ENCODE results near the gene CHPF. TPM values are rescaled to one million over a fixed set of nuclear protein-coding genes. Genes with fewer than 3 reads are reported as not detected.

The CHPF gene
- total and polyA plus RNA-seq, 2 donors (not counting 1 experiment from before 2014, with no cell fraction given) = 35.8 to 58.8 TPM

DNA sequence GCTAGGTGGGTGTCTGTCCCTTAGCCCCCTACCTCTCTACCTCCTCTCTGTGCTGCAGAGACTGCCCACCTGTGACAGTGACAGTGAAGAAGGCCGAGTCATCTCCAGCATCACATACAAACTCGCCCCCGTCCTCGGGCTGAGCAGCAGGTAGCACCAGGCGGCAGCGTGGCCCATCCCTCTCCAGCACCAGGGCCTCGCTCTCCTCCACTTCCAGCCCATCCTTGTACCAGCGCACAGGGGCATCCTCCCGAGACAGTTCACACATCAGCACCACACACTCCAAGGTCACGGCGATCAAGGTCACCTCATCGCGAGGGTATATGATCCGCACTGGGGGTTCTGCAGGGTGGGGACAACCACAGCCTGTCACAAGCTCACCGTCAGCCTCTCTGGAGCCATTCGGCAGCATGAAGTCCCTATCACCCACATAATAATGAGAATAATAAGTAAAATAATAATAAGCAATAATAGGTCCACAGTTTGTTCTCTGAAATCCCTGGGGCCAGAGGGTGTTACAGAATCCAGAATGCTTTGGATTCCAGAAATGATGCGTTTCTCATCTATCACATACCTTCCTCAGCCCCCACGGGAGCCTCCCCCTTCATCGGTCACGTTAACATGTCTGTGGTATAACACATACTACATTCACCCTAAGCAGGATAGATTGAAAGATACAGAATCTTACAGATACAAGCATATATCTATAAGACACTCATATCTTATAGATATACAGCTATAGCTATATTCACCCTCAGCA, 15.7 kb upstream of the CHPF start:
- DNase-seq (ENCODE audit: low read depth in 2 of 2) = no peak

DNA sequence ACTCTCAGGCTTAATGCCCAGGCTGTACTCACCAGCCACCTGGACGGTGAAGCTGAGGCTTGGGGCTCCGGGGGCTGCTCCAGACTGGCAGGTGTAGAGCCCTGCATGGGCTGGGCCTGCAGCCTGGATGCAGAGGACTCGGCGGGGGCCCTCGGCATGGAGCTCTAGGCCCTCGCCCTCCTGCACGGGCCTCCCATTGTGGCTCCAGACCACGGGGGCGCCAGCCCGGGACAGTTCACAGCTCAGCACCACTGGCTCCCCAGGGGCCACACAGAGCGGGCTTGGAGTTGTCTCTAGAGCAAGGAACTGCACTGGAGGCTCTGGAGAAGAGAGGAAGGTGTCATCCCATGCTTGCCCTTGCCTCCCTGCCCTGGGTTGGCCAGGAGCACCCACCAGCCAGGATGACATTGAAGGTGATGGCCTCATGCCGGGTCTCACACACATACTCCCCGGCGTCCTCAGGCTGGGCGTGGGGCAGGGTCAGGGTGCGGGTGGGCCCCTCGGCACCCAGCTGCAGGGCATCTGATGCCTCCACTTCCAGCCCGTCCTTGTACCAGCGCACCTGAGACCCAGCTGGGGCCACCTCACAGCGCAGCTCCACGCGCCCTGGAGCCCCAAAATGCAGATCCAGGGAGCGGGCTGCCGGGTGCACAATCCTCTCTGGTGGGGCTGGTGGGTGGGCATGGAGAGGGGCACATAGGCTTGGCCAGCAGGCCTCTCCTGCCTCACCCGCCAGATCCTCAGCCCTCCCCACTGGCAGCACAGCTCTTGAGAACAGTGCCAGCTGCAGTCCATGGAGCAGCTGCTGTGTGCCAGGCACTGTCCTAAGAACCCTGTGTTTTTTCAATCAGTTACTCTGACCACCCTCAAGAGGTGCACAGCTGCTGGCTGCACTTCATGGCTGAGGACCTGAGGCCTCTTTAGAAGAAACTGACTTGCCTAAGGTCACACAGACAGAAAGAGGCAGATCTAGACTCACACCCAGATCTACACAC, 14.5 kb upstream of the CHPF start:
- Histone ChIP-seq H3K9me3 (ENCODE audit: control insufficient read depth, insufficient read depth, low read depth, low read length) (no peaks in the 10 kb centered on the region), H4K20me1 (ENCODE audit: control insufficient read depth, extremely low read depth, insufficient read depth, low read length) (no peaks in the 10 kb centered on the region), H3K27me3 (ENCODE audit: control insufficient read depth, insufficient read depth, low read length) (no peaks in the 10 kb centered on the region), H3K4me1 (ENCODE audit: control insufficient read depth, extremely low read depth, insufficient read depth, low read length) (no peaks in the 10 kb centered on the region), H3K79me2 (ENCODE audit: control insufficient read depth, insufficient read depth, low read length) (no peaks in the 10 kb centered on the region), H3K27ac (ENCODE audit: insufficient read depth, low read length) (no peak overlapping the region), H3K4me3 (replicated peaks in 1 of 4; ENCODE audit: control extremely low read depth in 1 of 4, insufficient read depth in 1 of 4, low read depth in 3 of 4, low read length in 4 of 4) (no peak overlapping the region), H3K36me3 (ENCODE audit: control insufficient read depth, insufficient read depth, low read length) (no peaks in the 10 kb centered on the region), H3K9ac (ENCODE audit: insufficient read depth, low read length) (no peak overlapping the region), H3K4me2 (ENCODE audit: extremely low read depth, insufficient read depth, low read length) (no peak overlapping the region), H2AFZ (ENCODE audit: low read length) (no peak overlapping the region)
- TF ChIP-seq EZH2 (IDR thresholded peaks at IDR 0.05; ENCODE audit: low read length, missing control alignments) = no peak
- TF ChIP-seq, protein P1, sequence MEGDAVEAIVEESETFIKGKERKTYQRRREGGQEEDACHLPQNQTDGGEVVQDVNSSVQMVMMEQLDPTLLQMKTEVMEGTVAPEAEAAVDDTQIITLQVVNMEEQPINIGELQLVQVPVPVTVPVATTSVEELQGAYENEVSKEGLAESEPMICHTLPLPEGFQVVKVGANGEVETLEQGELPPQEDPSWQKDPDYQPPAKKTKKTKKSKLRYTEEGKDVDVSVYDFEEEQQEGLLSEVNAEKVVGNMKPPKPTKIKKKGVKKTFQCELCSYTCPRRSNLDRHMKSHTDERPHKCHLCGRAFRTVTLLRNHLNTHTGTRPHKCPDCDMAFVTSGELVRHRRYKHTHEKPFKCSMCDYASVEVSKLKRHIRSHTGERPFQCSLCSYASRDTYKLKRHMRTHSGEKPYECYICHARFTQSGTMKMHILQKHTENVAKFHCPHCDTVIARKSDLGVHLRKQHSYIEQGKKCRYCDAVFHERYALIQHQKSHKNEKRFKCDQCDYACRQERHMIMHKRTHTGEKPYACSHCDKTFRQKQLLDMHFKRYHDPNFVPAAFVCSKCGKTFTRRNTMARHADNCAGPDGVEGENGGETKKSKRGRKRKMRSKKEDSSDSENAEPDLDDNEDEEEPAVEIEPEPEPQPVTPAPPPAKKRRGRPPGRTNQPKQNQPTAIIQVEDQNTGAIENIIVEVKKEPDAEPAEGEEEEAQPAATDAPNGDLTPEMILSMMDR (conservative IDR thresholded peaks at IDR 0.05 in 1 of 2, IDR thresholded peaks at IDR 0.05 in 1 of 2; ENCODE audit: low read depth in 1 of 2, low read length in 2 of 2) = no peak
- no peak for DNase-seq (ENCODE audit: low read depth in 2 of 2)

More for the DNA sequence above, 15.7 kb upstream of the CHPF start:
- Histone ChIP-seq H3K9me3 (ENCODE audit: control insufficient read depth, insufficient read depth, low read depth, low read length) (no peaks in the 10 kb centered on the region), H3K4me2 (ENCODE audit: extremely low read depth, insufficient read depth, low read length) (no peak overlapping the region), H3K9ac (ENCODE audit: insufficient read depth, low read length) (no peak overlapping the region), H3K27me3 (ENCODE audit: control insufficient read depth, insufficient read depth, low read length) (no peaks in the 10 kb centered on the region), H4K20me1 (ENCODE audit: control insufficient read depth, extremely low read depth, insufficient read depth, low read length) (no peaks in the 10 kb centered on the region), H3K79me2 (ENCODE audit: control insufficient read depth, insufficient read depth, low read length) (no peaks in the 10 kb centered on the region), H3K4me3 (replicated peaks in 1 of 4; ENCODE audit: control extremely low read depth in 1 of 4, insufficient read depth in 1 of 4, low read depth in 3 of 4, low read length in 4 of 4) (no peak overlapping the region), H3K4me1 (ENCODE audit: control insufficient read depth, extremely low read depth, insufficient read depth, low read length) (no peaks in the 10 kb centered on the region), H2AFZ (ENCODE audit: low read length) (no peak overlapping the region), H3K27ac (ENCODE audit: insufficient read depth, low read length) (no peak overlapping the region), H3K36me3 (ENCODE audit: control insufficient read depth, insufficient read depth, low read length) (no peaks in the 10 kb centered on the region)
- TF ChIP-seq, protein P1 (conservative IDR thresholded peaks at IDR 0.05 in 1 of 2, IDR thresholded peaks at IDR 0.05 in 1 of 2; ENCODE audit: low read depth in 1 of 2, low read length in 2 of 2) = no peak
- TF ChIP-seq EZH2 (IDR thresholded peaks at IDR 0.05; ENCODE audit: low read length, missing control alignments) = no peak

DNA sequence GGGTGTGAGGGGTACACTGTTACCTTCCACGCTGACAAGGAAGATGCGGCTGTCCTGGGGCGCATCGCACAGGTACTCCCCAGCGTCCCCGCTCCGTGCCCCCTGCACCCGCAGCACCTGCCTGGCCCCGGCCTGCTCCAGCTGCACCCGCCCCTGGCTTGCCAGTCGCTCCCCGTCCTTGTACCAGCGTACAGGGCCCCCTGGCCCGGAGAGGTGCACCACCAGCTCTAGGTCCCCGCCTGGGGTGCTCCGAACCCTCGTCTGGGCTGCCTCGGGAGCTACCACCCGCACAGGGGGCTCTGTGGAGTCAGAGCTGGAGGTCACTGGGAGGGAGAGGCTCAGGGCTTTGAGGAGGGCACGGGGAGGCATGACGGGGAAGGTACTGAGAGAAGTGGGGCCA, 13.7 kb upstream of the CHPF start:
- H3K4me2 ChIP-seq (ENCODE audit: extremely low read depth, insufficient read depth, low read length) = no peak overlapping the region
- H2AFZ ChIP-seq (ENCODE audit: low read length) = no peak overlapping the region
- no peak overlapping the region for H3K4me3 ChIP-seq (replicated peaks in 1 of 4; ENCODE audit: control extremely low read depth in 1 of 4, insufficient read depth in 1 of 4, low read depth in 3 of 4, low read length in 4 of 4)
- no peaks in the 10 kb centered on the region for H3K79me2 ChIP-seq (ENCODE audit: control insufficient read depth, insufficient read depth, low read length)
- no peaks in the 10 kb centered on the region for H4K20me1 ChIP-seq (ENCODE audit: control insufficient read depth, extremely low read depth, insufficient read depth, low read length)
- no peaks in the 10 kb centered on the region for H3K9me3 ChIP-seq (ENCODE audit: control insufficient read depth, insufficient read depth, low read depth, low read length)
- H3K9ac ChIP-seq (ENCODE audit: insufficient read depth, low read length) = no peak overlapping the region
- H3K27ac ChIP-seq (ENCODE audit: insufficient read depth, low read length) = no peak overlapping the region
- no peaks in the 10 kb centered on the region for H3K27me3 ChIP-seq (ENCODE audit: control insufficient read depth, insufficient read depth, low read length)
- no peaks in the 10 kb centered on the region for H3K4me1 ChIP-seq (ENCODE audit: control insufficient read depth, extremely low read depth, insufficient read depth, low read length)
- TF ChIP-seq EZH2 (IDR thresholded peaks at IDR 0.05; ENCODE audit: low read length, missing control alignments) = no peak
- TF ChIP-seq, protein P1 (conservative IDR thresholded peaks at IDR 0.05 in 1 of 2, IDR thresholded peaks at IDR 0.05 in 1 of 2; ENCODE audit: low read depth in 1 of 2, low read length in 2 of 2) = no peak
- DNase-seq (ENCODE audit: low read depth in 2 of 2) = no peak
- no peaks in the 10 kb centered on the region for H3K36me3 ChIP-seq (ENCODE audit: control insufficient read depth, insufficient read depth, low read length)
